KG1 (cell line): Measurements from ENCODE around the gene HSPA6.
"Not testable (repeated sequence)": the region's sequence is repeated elsewhere in the genome, so short reads cannot be mapped to it uniquely, and the experiment has no call there.

Experiments
- DNase-seq: peaks from one replicate; lab custom pipeline; 2025; lab: John Stamatoyannopoulos, UW

Gene HSPA6

GRCh38 chr1:161503394-161503748, 21.0 kb upstream of the HSPA6 start:
- no peak for DNase-seq

- DNase-seq: no peak
Measured at GRCh38 chr1:161505686-161506085, 18.7 kb upstream of the HSPA6 start.

DNA sequence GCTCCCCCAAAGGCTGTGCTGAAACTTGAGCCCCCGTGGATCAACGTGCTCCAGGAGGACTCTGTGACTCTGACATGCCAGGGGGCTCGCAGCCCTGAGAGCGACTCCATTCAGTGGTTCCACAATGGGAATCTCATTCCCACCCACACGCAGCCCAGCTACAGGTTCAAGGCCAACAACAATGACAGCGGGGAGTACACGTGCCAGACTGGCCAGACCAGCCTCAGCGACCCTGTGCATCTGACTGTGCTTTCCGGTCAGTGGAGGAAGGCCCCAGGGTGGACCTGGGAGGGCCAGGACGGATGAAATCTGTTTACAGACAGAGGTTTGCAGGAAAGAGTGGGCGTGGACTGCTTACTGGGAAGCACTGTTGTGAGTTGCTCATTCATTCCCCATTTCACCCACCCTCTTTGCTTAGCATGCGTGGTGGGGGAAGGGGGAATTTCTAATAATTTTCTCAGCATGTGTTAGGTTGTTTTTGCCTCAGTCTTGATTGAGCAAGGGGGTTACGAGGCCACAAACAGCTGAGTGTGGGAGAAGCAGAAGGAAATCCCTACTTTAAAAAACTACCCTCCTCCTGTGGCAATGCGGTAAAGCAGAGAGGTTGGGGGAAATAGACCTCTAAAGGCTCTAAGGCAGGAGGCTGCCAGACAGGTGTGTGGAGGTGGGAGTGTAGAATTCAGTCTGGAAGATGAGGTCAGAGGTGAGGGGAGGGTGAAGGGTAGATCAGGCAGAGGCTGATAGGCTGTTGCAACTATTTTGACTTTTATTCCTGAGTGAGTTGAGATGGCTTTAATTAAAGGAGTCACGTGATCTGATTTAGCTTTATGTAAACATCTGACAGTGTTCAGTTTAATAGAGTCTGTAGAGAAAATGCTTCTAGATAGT, 17.8 kb upstream of the HSPA6 start:
- peak; percentile 24 for DNase-seq

GRCh38 chr1:161510477-161510876, 13.9 kb upstream of the HSPA6 start:
- DNase-seq: no peak

DNA sequence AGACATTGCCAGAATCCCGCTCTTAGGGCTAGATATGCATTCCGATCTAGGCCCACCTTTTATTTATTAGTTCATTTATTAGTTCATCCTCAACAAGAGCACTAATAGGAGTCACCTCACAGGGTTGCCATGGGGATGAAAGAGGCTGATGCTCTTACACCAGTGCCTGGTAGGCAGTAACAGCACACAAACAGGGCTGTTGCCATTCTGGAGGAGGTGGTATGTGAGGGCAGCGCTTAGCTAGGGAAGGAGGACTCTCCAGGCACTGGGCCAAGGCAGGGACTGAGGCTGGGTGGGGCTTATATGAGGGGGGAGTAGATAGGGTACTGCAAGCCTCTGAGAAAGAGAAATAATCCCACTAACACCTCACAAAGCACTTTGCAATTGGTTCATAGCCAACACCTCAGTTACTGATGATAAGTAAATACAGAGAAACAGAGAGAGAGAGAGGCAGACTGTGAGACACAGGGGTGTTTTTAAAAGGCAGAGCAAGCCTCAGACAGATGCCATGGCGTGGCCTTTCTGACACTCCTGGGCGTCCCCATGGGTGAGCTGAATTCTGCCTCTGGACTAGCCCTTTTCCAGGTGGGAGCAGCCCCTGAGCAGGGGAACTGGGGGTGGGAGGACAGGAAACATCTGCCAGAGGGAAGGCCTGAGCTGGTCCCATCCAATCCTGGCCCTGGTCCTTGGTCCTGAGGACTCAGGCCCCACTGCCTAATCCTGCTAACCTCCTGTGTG, 13.2 kb upstream of the HSPA6 start:
- DNase-seq: no peak

- no peak for DNase-seq
Measured at GRCh38 chr1:161511756-161512060, 12.6 kb upstream of the HSPA6 start.

- DNase-seq: not testable (repeated sequence)
Measured at GRCh38 chr1:161512636-161513447, 11.5 kb upstream of the HSPA6 start.

- DNase-seq: not testable (repeated sequence)
Measured at GRCh38 chr1:161513448-161513780, 10.9 kb upstream of the HSPA6 start.

DNA sequence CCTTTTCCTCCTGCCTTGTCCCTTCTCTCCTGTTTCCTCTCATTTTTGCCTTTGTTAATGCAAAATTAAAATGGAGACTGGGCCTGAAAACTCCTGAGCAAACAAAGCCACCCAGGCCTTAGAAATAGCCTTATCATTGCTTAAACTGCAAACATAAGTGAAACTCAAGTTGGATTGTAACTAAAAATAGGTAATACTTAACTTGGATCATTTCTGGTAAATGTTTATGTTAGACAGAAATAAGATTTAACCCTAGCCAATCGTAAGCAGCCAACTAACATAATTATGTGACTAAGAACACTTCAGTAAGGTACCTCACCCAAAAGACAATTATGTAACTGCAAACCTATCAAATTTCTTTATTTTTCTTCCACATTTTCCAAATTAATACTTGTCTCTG, 10.4 kb upstream of the HSPA6 start:
- not testable (repeated sequence) for DNase-seq

DNA sequence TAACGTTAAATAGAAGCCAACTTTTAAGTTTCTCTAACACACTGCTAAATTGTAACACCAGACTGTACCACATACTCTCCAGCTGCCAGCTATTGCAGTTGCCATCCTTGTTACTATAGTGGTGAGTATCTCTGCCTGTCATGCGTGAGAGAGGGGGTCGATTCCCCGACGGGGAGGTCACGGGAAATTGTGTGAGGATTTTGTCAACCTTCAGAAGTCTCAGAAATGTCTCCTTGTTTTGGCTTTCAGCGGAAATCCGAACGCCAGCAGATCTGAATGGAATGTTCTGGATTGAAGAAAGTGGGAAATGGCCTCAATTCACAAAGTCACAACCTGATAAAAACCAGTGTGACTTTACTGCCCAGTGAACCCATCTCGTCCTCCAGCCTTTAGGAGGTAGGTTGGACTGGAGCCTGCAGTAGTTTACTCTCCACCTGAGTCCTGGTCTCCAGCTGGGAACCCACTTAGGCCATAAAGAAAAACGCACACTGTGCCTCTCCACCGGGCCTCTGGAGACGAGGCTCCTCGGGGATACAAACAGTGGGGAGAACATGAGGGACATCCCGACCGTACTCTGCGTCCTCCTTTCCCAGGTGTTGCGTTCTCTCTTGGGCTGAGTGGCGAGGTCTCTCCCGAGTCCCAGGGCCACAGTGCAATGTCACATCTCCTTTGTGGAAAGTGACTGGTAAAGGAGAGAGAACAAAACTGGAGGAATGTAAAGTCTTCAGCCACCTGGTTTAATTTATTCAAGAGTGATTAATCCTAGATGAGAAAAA, 1.1 kb upstream of the HSPA6 start:
- DNase-seq: not testable (repeated sequence)

GRCh38 chr1:161524742-161525291, 477 bp downstream of the HSPA6 start:
- not testable (repeated sequence) for DNase-seq

GRCh38 chr1:161525321-161525720, 981 bp downstream of the HSPA6 start:
- not testable (repeated sequence) for DNase-seq

DNA sequence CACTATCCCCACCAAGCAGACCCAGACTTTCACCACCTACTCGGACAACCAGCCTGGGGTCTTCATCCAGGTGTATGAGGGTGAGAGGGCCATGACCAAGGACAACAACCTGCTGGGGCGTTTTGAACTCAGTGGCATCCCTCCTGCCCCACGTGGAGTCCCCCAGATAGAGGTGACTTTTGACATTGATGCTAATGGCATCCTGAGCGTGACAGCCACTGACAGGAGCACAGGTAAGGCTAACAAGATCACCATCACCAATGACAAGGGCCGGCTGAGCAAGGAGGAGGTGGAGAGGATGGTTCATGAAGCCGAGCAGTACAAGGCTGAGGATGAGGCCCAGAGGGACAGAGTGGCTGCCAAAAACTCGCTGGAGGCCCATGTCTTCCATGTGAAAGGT, 1.6 kb downstream of the HSPA6 start:
- DNase-seq: not testable (repeated sequence)

DNA sequence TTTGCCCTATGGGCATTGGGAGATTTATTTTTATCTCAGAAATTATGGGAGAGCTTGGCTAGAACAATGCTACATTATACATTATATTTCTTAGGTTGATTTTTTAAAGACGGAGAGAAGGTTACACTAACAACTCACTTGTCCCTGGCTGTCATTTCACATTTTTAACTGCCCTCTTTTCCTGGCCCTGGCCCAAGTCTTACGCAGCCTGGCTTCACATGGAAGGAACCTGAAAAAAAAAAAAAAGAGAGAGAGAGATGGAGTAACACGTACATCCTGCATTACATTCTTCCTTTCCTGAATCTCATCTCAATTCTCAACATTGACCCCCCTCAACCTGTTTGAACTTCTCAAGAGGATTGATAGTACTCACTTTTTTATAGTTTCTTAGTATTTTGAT, 4.2 kb downstream of the HSPA6 start:
- DNase-seq: not testable (repeated sequence)

GRCh38 chr1:161529463-161530104, 5.2 kb downstream of the HSPA6 start:
- DNase-seq: not testable (repeated sequence)

DNA sequence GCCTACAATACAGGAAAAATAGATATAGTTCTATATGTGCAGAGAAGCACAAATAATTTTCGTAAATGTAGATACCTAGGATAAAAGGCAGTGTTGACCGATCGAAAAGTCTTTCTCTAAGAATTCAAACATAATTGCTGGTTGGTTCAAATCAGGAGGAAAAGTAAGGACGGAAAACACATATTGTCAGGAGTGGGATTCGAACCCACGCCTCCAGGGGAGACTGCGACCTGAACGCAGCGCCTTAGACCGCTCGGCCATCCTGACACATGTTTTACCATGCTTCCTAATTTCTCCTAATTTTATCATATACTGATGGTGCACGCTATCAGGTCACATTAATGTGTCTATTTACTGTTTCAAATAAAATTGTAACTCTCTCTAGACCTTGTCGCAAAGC, 5.8 kb downstream of the HSPA6 start:
- DNase-seq: peak; percentile 62

GRCh38 chr1:161530671-161531641, 6.6 kb downstream of the HSPA6 start:
- peak; percentile 87 for DNase-seq

DNA sequence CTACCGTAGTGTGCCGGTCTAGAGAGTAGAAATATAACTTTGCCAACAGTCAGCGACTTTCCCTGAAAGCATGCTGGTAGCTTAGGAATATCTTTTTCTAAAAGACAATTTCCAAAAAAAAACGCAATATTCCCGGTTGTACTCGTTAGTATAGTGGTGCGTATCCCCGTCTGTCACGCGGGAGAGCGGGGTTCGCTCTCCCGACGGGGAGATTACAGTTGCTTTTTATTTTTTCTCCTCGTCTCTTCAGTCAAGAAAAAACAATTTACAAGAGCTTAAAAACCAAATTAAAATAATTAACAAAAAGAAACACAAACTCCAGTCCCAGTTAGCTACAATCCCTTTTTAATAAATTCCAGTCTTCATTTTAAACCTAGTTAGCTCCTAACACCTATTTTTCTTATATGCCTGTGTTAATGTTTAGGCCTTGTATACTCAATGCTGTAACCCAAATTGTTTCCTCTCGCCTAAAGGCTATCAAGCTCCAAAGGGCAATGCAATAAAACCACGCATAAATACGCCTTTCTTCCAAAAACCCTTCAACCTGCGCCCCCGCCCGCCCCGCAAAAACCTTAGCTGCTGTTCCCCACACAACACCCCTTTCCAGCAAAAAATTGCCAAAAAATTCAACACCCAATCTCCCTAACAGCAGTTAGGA, 7.8 kb downstream of the HSPA6 start:
- DNase-seq: no peak
